ENCODE measurements around the gene SALL2.

The SALL2 gene

DNA sequence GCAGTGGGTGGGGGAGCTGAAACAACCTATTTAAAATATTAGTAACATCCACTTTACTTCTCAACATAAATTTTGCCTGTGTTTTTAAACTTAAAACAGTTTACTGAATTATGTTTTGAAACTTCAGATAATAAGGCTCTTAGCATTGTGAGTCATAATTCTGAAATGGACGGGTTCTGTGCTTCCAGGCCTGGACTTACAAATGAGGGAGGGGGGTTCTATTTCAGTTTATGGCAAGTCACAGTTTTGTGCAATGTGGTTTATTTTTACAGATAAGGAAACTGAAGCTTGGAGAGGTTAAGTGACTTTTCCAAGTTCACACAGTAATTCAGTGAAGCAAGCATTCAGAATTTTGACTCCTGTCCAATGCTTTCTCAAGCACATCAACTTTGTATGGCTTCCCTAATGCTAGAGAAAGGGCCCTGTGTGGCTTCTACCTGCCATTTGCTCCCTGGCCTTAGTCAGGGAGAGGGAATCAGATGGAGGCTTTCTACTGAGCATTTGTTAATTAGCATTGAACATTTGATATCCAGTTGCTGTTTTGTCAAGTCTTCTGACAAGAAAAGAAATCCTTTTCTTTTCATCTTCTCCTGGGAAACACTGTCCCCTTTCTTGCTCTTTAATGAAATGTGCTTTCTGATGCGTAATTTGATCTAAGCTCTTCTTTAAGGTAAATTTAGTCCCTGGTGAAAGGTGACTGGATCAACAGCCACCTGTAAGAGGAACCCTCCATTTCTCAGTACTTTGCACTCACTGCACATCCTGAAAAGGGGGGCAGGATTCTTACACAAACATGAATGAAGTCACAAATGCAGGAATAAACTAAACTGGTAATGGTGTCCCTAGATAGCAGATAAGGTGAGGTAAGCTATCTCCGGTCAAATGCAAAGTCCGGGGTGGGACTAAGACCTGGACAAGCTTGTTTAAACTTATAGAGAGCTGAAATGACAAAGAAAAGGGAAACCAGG lies 2.5 kb upstream of the SALL2 start:
- in situ Hi-C loops (cut with HindIII; ENCODE audit: low sequenced_read_pairs), result no loop called here

DNA sequence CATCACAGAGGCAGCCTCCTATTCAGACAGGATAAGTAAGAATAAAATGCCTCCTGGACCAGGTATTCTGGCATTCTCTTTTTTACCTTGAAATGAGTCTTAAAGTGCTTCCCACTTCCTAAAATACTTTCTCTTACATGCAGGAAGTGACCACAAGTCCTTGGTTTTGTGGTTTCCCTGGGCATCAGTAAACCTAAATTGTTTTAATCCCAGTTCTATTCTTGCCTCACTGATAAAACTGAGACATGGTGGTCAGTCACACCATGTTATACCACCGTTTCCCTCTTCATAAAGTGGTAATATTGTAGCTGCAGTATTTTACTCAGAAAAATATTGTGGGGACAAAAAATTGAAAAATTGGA lies 1.2 kb upstream of the SALL2 start:
- in situ Hi-C loops (cut with HindIII; ENCODE audit: low sequenced_read_pairs), result no loop called here

GRCh38 chr14:21526672-21527317 lies 649 bp upstream of the SALL2 start:
- in situ Hi-C loops (cut with HindIII; ENCODE audit: low sequenced_read_pairs), result no loop called here

DNA sequence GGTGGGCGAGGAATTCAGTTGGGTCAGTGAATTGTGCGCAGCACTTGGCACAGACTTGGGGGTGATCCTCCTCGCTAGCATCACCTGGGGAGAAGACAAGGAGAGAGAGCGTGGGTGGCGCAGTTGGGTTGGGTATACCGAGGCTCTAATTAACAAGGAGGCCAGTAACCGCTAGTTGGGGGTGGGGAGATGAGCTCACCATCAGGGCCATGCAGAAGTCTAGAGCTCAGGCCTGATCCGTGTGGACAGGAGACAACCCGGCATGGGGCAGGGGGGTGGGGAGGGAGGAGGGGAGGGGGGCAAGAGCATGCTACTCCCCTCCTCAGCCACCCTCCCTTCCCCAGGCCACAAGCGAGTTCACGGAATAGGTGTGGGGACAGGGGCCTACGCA lies 580 bp downstream of the SALL2 start:
- in situ Hi-C loops (cut with HindIII; ENCODE audit: low sequenced_read_pairs), result no loop called here

DNA sequence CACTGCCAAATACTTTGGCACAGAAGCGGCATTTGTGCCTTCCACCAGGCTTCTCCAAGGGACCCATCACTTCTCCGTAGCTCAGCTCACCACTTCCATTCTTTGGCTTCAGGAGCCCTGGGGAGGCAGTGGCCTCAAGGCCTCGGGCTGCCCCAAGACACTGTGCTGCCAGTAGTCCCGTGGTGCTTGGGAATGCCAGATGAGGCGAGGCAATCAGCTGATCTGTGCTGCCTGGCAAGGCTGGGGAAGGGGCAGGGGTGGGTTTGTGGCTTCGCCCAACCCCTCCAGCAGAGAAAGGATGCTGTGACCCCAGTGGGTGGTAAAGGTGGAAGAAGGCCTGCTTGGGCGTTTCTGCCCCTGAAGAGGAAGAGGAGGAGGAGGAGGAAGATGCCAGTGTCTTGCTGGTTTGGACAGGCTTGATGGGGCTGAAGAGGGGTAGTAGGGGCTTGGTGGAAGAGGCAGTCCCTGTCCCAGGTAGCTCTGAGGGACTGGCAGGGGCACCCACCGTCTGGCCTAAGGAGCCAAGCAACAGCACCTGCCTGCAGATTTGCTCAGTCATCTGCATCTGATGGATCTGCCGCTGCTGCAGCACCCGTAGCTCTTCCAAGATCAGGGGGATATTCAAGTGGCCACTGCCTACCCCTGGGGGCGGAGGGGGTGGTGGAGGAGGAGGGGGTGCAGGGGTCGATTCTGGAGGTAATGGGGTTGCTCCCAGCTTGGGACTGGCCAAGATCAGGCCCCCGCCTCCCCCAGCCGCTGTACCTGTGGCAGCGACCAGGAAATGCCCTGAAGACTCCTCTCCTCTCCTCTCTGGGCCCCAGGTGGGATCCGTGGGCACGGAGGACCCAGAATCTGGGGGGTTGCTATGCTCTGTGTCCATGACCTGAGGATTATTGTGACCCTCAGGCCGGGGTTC lies 1.3 kb downstream of the SALL2 start:
- in situ Hi-C loops (cut with HindIII; ENCODE audit: low sequenced_read_pairs), result no loop called here

DNA sequence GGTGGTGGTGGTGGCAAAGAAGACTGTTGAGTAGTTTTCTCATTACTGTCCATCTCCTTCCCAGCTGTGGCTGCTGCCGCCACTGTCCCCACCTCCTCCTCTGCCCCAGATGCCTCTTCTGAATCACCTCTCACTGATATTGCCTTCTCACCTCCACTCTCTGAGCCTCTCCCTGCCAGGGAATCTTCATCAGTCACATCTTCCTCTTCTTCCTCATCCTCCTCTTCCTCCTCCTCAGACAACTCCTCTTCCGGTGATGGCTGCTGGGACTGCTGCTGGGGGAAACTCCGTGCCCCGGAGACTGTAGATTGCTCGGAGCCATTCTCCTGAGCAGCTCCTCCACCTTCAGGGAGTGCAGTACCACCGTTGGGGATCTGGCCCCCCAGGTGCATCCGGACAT lies 2.9 kb downstream of the SALL2 start:
- in situ Hi-C loops (cut with HindIII; ENCODE audit: low sequenced_read_pairs), result no loop called here

DNA sequence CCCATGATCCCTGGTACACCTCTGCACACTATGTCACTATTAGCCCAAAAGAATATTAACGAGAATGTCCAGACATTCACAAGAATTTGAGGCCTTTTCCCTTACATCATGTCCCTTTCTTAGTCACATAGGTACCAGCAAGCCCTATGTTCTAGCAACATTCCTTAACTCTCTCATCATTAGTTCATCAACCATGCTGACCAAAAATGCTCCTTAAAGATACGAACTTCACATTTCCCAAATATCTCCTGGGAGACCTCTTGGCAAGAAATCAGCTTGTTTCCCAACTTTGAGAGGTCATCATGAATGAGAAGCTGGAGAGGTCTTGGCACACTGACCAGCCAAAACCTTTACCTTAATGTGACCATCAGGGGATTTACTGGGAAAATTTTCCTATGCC lies 4.6 kb downstream of the SALL2 start:
- in situ Hi-C loops (cut with HindIII; ENCODE audit: low sequenced_read_pairs), result no loop called here

DNA sequence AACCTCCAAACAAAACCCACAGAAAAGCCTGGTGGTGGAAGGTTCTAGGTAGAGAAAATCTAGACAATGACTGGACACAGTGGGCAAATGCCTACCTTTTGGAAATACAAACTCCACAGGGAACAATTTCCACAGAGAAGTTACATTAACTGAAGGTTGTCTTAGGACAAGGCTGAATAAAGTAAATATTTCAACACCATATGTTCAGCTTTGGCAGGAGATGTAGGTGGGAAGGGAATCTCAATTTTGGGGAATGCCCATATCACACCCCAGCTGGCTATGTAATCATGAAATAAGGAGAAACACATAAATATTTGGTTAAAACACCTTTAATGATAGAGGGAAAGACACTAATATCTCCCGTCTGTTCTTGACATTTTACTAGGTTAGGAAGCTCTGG lies 5.4 kb downstream of the SALL2 start:
- in situ Hi-C loops (cut with HindIII; ENCODE audit: low sequenced_read_pairs), result no loop called here

- in situ Hi-C loops (cut with HindIII; ENCODE audit: low sequenced_read_pairs), result no loop called here
These were observed 7.4 kb downstream of the SALL2 start for GRCh38 chr14:21518725-21519124.

DNA sequence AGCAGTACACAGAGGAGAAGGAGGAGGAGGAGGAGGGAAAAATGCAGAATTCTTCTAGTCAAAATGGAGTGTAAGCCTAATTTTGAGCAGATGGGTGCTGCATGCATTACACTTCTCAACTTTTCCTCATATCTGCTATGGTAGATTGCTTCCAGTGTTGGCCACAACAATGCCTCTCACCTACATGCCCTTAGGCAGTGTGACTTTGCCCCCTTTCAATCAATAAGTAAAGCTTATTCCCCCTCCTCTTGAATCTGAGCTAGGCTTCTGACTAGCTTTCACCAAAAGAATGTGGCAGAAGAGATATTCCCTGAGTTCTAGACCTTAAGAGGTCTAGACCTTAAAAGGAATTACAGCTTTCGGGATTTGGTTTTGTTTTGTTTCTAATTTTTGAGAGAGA lies 11.8 kb downstream of the SALL2 start:
- in situ Hi-C loops (cut with HindIII; ENCODE audit: low sequenced_read_pairs), result no loop called here

GRCh38 chr14:21510735-21511657 lies 15.2 kb downstream of the SALL2 start, which contains the start of gene METTL3:
Gene METTL3 (minus strand): TSS chr14:21511340. CDS start chr14:21511223, 117 bp downstream.
- in situ Hi-C loops (cut with HindIII; ENCODE audit: low sequenced_read_pairs), result no loop called here

DNA sequence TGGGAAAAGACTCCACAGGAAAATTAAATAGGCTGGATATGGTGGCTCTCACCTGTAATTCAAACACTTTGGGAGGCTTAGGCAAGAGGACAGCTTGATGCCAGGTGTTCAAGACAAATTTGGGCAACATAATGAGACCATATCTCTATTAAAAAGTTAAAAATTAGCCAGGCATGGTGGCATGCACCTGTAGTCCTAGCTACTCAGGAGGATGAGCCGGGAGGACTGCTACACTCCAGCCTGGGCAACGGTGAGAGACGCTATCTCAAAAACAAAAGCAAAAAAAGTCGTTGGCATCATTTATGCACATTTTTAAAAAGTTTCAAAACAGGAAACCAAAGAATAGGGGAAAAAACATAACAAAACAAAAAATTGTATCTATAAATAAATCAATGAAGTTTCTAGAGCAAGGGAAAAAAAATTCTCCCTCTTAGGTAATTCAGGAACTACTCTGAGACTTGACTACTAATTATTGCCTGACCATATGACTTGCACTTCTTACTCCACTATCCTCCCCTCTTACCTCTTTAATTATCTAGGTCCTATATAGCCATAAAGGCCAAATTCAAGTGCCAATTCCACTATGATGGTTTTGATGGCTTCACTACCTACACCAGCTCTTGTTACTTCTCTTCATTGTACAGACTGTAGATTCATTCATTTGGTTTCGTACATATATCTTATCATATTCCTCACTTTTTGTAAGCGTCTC lies 16.6 kb downstream of the SALL2 start:
- in situ Hi-C loops (cut with HindIII; ENCODE audit: low sequenced_read_pairs), result no loop called here

- in situ Hi-C loops (cut with HindIII; ENCODE audit: low sequenced_read_pairs), result no loop called here
These were observed 19.6 kb downstream of the SALL2 start for GRCh38 chr14:21506557-21506956.

DNA sequence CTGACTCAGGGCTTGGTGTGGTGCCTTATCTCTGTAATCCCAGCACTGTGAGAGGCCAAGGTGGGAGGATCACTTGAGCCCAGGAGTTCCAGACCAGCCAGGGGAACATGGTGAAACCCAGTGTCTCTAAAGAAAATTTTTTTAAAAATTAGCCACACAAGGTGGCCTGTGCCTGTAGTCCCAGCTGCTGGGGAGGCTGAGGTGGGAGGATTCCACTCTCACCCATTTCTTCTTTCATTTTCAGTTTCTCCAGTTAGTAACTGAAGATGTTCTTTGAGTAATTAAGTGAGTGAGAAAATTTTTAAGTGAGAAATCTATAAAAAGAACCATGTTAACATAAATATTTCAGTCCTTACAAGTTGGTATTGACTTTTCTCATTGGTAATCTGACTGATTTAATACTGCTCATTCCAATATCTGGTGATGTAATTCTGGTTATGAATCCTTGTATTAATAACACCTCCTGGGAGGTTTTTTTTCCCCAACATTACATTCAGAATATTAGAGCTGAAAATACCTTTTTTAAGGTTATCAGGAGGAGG lies 21.1 kb downstream of the SALL2 start:
- in situ Hi-C loops (cut with HindIII; ENCODE audit: low sequenced_read_pairs), result no loop called here

GRCh38 chr14:21503376-21503775 lies 22.8 kb downstream of the SALL2 start:
- in situ Hi-C loops (cut with HindIII; ENCODE audit: low sequenced_read_pairs), result no loop called here

DNA sequence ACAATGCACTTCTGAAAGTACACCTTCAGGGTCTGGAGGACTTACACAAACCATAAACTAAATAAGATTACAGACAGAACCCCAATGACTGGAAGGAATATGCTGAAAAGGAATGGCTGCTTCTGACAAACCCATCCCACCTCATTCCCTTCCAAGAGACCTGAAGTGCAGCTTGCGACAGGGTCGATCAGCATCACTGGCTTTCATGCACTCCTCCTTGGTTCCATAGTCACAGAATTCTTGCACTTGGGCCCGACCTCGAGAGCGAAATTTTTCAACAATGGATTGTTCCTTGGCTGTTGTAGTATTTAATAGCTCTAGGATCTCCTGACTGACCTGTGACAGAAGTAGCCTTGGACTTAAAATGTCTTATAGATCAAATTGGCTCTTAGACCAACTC lies 24.6 kb downstream of the SALL2 start:
- in situ Hi-C loops (cut with HindIII; ENCODE audit: low sequenced_read_pairs), result no loop called here

GRCh38 chr14:21498540-21499526 lies 27.3 kb downstream of the SALL2 start:
- in situ Hi-C loops (cut with HindIII; ENCODE audit: low sequenced_read_pairs), result no loop called here

- in situ Hi-C loops (cut with HindIII; ENCODE audit: low sequenced_read_pairs), result no loop called here
These were observed 29.7 kb downstream of the SALL2 start for GRCh38 chr14:21496453-21496852.

All from DLD1 (cell line).